Measurements from ENCODE around the gene LONP2.
"Not testable (repeated sequence)": the region's sequence is repeated elsewhere in the genome, so short reads cannot be mapped to it uniquely, and the experiment has no call there.

Gene LONP2

GRCh38 chr16:48332978-48333377 is 88.9 kb downstream of the LONP2 start:
- no peak for DNase-seq (ENCODE audit: low read depth in 2 of 2, low spot score in 1 of 2)

- no peak for DNase-seq (ENCODE audit: low read depth in 2 of 2, low spot score in 1 of 2)
These were observed 90.2 kb downstream of the LONP2 start for GRCh38 chr16:48334325-48334724.

GRCh38 chr16:48335961-48336360 is 91.9 kb downstream of the LONP2 start:
- DNase-seq (ENCODE audit: low read depth in 2 of 2, low spot score in 1 of 2), result no peak

- DNase-seq (ENCODE audit: low read depth in 2 of 2, low spot score in 1 of 2), result no peak
These were observed 96.0 kb downstream of the LONP2 start for GRCh38 chr16:48340054-48340453.

GRCh38 chr16:48342591-48342990 is 98.5 kb downstream of the LONP2 start:
- no peak for DNase-seq (ENCODE audit: low read depth in 2 of 2, low spot score in 1 of 2)

GRCh38 chr16:48347191-48347865 is 103.2 kb downstream of the LONP2 start:
- DNase-seq (ENCODE audit: low read depth in 2 of 2, low spot score in 1 of 2), result no peak

GRCh38 chr16:48347980-48348379 is 103.9 kb downstream of the LONP2 start:
- no peak for DNase-seq (ENCODE audit: low read depth in 2 of 2, low spot score in 1 of 2)

- DNase-seq (ENCODE audit: low read depth in 2 of 2, low spot score in 1 of 2), result no peak
These were observed 106.6 kb downstream of the LONP2 start for GRCh38 chr16:48350736-48351135.

- no peak for DNase-seq (ENCODE audit: low read depth in 2 of 2, low spot score in 1 of 2)
These were observed 108.7 kb downstream of the LONP2 start for GRCh38 chr16:48352648-48353390.

GRCh38 chr16:48353565-48354163 is 109.6 kb downstream of the LONP2 start:
- peak; percentile 26 to 33 for DNase-seq (ENCODE audit: low read depth in 2 of 2, low spot score in 1 of 2)

GRCh38 chr16:48354385-48354784 is 110.3 kb downstream of the LONP2 start:
- not testable (repeated sequence) for DNase-seq (ENCODE audit: low read depth in 2 of 2, low spot score in 1 of 2)

- DNase-seq (ENCODE audit: low read depth in 2 of 2, low spot score in 1 of 2), result no peak
These were observed 111.1 kb downstream of the LONP2 start for GRCh38 chr16:48354877-48355855.

GRCh38 chr16:48356633-48357376 is 112.7 kb downstream of the LONP2 start:
- no peak for DNase-seq (ENCODE audit: low read depth in 2 of 2, low spot score in 1 of 2)

GRCh38 chr16:48358419-48358818 is 114.3 kb downstream of the LONP2 start:
- DNase-seq (ENCODE audit: low read depth in 2 of 2, low spot score in 1 of 2), result no peak

- DNase-seq (ENCODE audit: low read depth in 2 of 2, low spot score in 1 of 2), result no peak
These were observed 115.9 kb downstream of the LONP2 start for GRCh38 chr16:48359983-48360382.

- DNase-seq (ENCODE audit: low read depth in 2 of 2, low spot score in 1 of 2), result no peak
These were observed 116.9 kb downstream of the LONP2 start for GRCh38 chr16:48361012-48361411.

- DNase-seq (ENCODE audit: low read depth in 2 of 2, low spot score in 1 of 2), result no peak
These were observed 117.5 kb downstream of the LONP2 start for GRCh38 chr16:48361540-48362144.

GRCh38 chr16:48365025-48365600 is 121.0 kb downstream of the LONP2 start:
- DNase-seq (ENCODE audit: low read depth in 2 of 2, low spot score in 1 of 2), result no peak

GRCh38 chr16:48365601-48366164 is 121.6 kb downstream of the LONP2 start:
- DNase-seq (ENCODE audit: low read depth in 2 of 2, low spot score in 1 of 2), result peak; percentile 30 to 44
